GM18519 (cell line): ENCODE measurements around the gene CLN6.
"Not testable (repeated sequence)": the region's sequence is repeated elsewhere in the genome, so short reads cannot be mapped to it uniquely, and the experiment has no call there.

Experiments
- ATAC-seq: cut with Tn5 transposase; IDR thresholded peaks from one replicate; pipeline ENCODE4 v1.9.1; 2021; ENCODE audit warnings: mild to moderate bottlenecking, moderate library complexity; ENCODE audit not compliant: unreplicated experiment, low FRiP score

The CLN6 gene

DNA sequence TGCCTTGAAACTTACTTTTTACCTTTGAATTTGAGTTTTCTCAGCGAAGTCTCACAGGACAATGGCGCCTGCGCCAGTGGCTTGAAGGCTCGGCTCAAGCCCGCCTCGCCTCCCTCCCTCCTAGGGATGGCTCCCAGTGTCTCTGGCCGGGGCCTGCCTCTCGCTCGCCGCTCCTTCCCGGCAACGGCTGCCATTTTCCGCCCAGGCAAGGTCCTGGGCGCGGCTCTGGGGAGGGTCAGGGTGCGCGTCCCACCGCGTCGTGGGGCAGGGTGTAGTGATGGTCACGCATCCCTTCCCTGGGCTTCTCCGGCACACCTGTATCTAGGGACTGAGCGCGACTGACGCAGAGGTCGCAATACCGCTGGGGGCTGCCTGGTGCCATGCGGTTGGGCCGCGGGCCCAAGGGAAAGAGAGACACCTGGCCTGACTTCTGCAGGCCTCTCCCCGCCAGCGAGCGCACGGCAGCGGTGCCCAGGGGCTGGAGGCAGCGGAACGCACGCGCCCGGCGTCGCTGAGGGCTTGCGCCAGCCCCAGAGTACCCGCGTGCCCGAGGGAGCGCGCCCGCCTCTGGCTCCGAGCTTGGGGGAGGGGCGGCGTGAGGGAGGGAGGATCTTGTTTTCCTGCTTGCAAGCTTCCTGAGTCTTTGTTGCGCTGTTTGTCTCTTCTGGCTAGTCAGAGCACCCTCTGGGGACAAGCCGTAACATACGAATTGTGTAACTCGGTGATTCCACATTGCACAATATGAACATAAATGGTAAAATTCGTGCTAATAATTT lies 27.3 kb upstream of the CLN6 start:
- ATAC-seq = no peak

DNA sequence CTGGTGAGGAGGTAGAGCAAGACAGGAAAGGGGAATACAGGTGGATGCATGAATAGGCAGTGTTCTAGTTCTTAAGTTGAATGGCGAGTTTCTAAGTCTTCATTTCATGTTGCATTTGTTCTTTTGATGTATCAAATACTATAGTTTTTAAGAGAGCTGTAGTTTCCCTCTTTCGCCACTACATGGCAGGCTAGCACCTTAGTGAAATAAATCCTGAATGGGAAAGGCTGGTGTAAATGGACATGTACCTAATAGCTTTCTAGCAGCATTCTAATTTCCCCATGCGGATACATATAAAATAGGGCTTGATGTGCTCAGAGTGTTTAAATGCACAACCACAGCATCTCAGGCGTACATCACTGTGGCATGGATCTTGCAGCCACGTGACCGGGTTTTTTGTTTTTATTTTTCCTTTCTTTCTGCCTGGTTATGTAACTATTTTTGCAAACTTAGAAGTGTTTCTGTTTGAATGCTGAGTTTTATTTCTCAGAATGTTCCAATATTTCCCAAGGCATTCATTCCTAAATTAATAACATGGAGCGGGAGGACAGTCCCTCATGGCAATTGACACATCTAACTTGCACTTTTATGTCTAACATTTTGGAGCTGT lies 23.5 kb upstream of the CLN6 start:
- no peak for ATAC-seq

DNA sequence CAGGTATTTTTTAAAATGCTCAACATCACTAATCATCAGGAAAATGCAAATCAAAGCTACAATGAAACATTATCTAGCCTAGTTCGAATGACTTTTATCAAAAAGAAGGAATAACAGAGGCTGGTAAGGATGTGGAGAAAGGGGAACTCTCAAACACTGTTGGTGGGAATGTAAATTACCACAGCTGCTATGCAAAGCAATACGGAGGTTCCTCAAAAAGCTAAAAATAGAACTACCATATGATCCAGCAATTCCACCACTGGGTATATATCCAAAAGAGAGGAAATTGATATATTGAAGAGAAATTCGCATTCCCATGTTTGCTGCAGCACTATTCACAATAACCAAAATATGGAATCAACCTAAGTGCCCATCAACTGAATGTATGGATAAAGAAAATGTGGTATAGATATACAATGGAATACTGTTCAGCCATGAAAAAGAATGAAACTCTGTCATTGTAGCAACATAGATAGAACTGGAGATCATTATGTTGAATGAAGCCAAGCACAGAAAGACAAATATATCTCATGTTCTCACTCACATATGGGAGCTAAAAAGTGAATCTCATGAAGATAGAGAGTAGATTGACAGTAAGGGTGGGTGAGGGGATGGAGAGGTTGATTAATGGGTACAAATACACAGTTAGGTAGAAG lies 19.7 kb upstream of the CLN6 start:
- ATAC-seq = no peak

DNA sequence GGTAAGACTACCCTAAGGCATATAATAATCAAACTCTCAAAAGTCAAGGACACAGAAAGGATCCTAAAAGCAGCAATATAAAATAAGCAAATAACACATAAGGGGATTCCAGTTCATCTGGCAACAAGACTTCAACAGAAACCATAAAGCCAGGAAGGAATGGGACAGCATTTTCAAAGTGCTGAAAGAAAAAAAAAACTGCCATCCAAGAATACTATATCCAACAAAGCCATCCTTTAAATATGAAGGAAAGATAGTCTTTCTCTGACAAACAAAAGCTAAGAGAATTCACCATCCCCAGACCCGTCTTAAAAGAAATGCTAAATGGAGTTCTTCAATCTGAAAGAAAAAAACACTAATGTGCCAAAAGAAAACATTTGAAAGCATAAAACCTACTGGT lies 14.7 kb upstream of the CLN6 start:
- ATAC-seq = no peak

DNA sequence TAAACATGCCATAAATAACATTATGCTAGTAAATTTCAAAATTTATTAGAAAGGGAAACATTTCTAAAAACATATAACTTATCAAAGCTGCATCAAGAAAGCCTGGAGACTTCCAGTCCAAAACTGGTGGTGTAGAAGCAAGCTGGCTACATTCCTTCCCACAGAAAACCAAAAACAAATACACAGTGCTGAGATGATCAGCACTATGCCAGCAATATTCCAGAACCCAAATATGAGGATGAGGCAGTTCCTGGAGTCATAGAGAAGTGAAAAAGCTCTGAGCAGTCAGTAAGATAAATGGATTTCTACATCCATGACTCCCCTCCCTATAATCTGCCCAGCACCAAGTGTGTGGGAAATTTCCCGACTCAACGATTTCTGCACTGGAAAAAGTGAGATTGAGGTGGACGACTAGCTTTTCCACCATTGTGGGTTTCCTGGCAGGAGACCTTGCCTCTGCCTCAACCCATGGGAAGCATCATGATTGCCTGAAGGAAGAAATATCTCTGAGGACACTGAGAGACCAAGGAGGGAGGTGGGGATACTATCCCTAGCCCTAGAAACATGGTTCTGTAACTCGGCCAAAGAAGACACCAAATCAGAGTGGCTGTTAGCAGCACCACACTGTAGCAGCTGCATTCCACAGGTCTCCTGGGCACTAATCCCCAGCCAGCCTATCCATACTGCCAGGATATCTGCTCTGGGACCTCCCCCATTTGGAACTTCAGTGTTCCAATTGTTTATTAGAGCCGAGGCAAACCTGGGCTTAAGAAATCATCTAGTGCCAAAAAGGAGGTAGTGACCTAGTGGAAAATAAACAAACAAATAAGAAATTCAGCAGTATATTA lies 11.8 kb upstream of the CLN6 start:
- ATAC-seq = no peak

DNA sequence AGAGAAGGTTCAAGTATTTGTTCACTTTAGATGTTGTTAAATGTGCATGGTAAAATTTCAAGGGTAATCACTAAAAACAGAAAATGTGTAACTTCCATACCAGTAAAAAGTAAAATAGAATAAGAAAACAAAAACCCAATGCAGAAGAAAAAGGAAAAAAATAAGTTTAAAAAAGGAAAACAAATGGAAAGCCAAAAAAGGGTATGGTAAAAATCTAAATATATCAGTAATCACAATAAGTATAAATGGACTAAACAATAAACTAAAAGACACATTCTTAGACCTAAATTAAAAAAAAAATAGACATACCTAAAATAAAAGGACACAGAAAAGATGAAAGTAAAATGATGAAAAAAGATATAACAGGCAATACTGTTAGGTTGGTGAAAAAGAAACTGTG lies 9.5 kb upstream of the CLN6 start:
- no peak for ATAC-seq

DNA sequence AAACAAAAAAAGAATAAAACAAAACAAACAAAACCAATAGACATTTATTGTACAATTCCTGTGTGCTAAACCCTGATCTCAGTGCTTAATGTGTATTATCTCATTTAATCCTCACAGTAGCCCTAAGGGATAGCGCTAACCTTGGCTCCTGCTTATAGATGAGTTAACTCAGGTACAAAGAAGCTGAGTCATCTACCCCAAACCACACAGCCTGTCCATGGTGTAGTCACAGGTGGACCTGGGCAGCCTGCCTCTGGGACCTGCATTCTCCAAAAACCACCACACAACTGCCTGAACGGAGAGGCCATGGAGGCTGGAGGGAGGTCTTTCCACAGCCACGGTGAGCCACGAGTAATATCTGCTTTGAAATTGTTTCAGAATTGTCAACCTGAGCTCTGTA lies 5.5 kb upstream of the CLN6 start:
- no peak for ATAC-seq

DNA sequence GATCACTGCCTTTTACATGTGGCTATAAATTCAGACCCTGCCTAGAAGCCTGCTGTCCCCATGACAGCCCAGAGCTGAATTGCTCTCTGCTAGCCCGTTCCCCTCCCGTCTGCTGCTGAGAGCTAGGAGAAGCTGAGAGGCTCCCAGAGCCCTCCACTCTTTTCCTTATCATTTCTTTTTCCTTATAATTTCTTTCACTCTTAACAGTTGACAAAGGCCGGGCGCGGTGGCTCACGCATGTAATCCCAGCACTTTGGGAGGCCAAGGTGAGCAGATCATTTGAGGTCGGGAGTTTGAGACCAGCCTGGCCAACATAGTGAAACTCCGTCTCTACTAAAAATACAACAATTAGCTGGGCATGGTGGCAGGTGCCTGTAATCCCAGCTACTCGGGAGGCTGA lies 5.0 kb upstream of the CLN6 start:
- ATAC-seq = not testable (repeated sequence)

DNA sequence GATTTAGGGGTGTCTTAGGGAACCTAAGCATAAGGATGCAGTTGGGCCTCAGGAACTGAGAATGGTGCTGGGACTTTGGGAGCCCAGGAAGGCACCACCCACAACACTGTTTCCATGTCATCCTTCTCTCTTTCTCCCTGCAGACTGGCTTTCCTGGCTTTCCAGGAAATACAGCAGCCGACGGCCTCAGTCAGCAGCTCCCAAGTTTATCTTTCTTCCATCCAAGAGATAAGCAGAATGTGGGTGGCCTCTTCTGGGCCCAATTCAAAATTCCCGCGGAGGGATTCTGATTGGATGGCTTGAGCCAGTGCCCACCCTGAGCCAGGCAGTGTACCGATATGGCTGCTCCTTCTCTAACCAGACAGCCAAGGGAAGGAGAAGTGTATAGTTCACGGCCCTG lies 4.5 kb upstream of the CLN6 start:
- ATAC-seq = no peak

DNA sequence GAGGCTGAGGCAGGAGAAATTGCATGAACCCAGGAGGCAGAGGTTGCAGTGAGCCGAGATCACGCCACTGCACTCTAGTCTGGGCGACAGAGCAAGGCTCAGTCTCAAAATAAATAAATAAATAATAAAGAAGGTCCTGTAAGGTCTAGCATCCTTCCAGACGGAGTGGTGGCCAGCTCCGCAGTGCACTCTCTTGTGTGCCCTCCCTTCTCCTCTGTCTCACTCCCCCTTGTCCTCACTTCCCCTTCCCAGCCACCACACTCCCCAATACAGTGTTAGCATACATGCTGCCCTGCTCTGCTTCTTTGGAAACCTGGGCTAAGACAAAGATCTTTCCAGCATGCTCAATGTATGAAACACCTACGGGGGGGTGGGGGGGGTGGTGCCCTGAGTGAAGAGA lies 3.4 kb upstream of the CLN6 start:
- no peak for ATAC-seq

DNA sequence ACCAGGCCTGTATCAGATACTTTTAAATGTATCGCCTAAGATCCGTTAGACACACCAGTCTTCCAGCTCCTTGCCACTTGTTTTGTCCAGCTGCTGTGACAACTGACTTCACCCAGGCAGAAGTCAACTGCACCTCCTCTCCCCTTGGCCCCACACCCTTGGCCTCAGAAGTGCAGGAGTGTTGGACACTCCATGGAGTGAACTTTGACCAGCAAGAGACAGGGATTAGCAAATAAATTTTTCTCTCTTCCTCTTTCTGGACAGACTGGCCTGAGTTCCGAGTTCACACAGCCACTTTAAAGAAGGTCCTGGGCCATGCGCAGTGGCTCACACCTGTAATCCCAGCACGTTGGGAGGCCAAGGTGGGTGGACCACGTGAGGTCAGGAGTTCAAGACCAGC lies 2.9 kb upstream of the CLN6 start:
- ATAC-seq = no peak

DNA sequence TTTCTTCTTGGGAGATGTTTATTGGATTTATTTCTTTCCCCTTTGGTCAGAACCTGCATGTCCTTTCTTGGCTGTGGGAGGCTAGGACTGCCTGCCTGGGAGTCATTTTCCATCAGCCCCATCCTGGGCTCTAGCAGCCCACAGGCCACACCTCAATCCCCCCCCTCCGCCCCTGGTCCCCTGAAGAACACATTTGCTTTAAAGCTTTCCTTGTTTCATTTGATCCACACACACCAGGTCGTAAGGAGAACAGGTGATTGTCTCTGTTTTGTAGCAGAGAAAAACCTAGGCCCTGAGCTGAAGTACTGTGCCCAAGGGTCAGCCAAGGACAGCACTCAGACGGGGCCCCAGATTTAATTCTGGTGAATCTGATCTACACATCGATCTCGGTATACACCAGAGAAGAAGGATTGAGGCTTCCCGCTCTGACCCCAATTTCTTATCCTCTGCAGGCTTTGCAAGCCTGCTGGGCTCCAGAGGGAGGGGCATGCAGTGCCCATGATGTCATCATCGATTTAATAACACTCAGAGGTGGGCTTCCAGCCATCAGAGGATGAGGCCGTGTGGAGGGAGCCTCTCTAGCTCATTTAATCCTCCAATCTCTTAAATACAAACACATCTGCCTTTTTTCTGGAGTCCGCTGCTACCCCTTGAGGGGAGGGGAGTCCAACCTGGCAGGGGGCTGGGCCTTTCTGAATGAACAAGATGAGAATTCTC lies 1.7 kb upstream of the CLN6 start:
- no peak for ATAC-seq

DNA sequence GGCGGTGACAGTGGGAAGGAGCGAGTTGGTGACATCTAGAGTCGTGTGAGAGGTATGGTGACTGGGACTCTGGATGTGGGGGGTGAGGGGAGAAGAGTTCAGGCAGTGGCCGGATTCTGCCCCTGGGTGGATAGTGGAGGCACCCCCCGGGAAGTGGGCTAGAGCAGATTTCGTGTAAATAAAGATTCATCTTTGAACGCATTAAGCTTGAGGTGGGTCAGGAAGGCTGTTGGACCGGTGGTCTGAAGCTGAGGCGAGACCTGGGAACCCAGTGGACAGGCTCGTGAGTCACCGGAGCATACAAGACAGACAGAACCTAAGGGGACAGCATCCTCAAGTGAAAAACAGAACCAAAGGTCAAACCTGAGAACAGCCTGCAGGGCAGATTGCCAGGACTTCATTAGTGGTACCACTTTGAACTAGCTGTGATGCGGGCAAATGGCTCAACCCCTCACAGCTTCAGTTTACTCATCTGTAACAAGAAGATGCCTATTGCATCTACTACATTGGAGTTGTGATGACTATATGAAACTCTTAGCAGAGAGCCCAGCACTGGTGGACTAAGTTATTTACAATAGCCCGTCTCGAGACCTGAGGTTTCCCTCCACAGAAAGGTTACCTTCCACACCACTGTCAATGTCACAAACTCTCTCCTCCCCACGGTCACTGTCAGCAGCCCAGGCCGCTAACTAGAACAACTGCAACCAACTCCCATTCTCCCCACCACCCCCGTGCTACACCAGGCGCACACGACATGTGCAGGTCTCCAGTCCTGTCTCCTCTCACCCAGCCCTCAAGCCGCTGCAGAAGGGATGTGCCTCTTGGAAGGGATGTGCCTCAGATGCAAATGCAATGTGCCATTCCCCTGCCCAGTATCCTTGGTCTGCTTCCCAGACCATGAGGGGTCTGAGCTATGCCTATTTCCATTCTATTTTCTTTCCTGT lies 901 bp upstream of the CLN6 start:
- no peak for ATAC-seq

DNA sequence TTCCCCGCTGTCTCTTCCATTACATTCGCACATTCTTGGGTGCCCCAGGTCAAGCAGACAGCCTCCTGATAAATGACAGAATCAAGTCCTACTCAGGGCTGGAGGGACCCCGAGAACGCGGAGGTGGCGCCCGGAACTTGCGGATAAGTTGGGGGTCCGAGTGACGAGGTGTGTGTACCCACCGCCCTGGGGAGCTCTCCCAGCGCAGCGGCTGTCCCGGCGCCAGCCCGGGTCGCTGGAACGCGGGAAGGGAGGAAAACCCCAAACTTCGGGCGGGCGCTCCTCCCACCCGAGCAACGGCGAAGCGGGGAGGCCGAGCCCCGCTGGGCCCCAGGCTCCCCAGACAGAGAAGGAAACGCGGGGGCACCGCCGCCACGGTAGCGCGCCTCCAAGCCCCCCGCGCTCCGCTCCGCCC lies 550 bp downstream of the CLN6 start:
- no peak for ATAC-seq

DNA sequence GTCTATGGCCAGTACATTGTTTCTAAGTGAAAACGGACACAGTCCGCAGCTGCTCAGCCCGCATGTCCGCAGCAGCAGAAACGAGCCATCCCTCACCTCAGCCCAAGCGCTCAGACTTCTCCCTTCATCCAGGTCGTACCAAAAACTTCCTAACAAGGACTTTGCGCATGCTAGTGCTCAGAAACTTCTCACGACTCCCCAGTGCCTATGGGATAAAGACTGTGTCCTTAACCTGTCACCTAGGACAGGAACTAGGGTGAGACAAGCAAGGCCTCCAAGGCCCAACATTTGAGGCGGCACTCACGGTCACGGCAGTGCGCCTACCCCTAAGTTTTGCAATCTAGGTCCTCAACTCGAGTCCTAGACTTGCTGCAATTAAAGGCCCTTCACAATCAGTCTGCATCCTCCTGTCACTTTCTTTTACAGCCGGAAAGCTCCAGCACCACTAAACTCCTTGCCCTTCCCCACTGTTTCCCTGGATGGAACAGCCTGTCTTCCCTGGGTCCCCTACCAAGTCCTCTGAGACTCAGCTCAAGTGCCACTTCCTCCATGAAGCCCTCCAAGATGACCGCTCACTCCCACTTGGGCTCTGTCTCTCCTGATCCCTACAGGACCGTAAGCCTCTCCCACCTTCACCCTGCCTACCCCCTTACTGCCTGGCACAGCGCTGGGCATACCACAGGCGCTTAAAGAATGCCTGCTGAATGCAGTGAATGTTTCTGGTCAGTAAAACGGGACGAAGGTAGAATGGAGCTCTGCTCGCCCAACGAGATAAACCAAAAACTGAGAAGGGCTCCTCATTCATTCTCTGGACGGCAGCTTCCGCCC lies 1.2 kb downstream of the CLN6 start:
- no peak for ATAC-seq

DNA sequence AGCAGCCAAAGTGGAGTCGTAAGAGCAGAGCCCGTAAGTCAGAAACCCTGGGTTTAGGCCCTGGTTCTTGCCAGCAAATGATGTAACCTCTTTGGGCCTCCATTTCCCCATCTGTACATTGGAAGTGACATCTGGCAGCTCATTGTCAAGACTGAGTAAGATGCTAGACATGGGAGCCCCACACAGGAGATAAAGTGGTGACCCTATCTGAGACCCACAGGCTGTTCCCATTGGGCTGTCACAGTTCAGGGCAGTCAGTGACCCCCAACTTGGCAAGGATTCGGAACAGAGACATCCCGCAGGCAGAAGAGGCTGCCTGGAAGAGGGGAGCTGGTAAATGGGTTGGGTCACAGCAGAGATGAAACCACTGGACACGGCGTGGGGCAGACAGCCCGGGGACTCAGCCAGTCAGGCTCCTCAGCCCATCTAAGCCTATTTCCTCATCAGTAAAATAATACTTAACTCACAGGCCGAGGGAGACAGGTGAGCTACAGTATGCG lies 1.8 kb downstream of the CLN6 start:
- ATAC-seq = no peak

DNA sequence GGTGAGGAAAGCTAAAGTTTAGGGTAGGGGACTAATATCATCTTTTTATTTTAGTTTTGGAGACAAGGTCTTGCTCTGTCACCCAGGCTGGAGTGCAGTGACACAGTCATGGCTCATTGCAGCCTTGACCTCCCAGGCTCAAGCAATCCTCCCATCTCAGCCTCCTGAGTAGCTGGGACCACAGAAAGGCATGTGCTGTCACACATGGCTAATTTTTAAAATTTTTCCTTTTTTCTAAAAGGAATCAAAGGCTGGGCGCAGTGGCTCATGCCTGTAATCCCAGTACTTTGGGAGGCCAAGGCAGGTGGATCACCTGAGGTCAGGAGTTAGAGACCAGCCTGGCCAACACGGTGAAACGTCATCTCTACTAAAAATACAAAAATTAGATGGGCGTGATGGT lies 4.1 kb downstream of the CLN6 start:
- not testable (repeated sequence) for ATAC-seq

DNA sequence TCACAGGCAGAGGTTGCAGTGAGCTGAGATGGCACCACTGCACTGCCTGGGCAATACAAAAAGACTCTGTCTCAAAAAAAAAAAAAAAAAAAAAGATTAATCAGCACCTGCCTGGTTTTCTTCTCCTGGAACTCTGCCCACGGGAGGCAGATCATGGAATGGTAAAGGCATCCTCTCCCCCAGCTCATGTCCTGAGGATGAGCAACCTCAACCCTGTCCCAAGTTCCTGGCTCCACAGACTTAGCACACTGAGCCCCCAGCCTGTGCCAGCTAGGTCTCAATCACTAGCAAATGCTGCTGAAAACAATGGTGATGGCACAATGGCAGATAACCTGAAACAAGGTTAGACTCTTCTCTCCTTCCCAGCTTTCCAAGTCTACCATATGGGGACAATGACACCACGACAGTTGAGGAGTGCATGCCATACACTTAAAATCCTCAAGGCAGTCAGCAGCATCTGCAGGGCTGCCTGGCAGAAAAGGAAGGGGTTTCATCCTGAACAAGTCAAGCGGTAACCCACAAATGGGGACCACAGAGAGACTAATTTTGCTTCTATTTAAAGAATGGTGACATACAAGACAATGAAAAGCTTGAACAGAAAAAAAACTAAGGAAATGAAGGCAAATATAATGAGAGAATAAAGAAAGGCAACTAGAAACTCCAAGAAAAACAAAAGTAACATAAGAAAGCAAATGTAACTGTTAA lies 4.8 kb downstream of the CLN6 start:
- ATAC-seq = no peak
